ENCODE results near the gene P2RX6.
"Not testable (repeated sequence)": the region's sequence is repeated elsewhere in the genome, so short reads cannot be mapped to it uniquely, and the experiment has no call there.

P2RX6 gene

DNA sequence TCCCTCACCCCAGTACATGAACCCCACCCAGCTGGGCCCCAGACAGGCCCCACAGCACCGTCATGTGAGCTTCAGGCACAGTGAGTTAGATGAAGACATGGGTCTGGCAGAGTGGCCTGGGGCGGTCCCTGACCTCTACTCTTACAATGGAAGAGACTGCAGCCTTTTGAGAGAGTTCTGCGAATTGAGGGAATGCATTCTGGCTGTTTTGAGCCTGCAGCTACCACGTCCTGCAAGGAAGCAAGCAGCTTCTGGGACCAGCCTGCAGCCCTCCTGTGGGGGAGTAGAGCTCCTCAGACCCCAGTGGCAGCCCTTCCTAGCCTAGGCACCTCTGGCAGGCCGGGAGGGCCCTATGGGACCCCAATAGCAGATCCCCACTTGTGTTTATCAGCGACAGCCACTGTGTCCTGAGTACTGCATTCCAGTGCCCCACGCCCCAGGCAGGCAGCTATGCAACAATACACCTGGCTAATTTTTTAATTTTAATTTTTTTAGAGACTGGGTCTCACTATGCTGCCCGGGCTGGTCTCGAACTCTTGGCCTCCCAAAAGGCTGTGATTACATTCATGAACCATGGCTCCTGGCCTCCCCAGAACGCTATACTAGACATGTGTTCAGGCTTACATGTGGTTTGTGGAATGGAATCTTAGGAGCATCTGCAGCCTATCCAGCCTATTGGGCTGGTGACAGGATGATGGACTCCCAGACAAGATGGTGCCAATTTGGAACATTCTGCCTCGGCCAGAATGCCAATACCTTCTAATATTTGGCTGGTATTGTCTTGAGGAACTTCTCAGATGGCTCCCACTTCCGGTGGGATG, 18.1 kb downstream of the P2RX6 start:
- no peak for DNase-seq

DNA sequence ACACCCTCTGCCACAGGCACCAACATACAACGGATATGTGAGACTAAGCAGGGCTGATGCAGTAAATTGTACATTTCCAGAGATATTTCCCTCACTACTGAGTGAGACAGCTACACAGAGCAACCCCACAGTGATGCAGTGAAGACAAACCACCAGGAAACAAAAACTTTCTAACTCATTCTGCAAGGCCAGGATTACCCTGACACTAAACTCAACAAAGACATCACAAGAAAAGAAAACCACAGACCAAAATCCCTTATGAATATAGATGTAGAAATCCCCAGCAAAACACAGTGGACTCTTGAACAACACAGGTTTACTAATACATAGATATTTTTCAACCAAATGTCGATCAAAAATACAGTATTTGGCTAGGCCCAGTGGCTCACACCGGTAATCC, 18.9 kb downstream of the P2RX6 start:
- DNase-seq, result no peak

DNA sequence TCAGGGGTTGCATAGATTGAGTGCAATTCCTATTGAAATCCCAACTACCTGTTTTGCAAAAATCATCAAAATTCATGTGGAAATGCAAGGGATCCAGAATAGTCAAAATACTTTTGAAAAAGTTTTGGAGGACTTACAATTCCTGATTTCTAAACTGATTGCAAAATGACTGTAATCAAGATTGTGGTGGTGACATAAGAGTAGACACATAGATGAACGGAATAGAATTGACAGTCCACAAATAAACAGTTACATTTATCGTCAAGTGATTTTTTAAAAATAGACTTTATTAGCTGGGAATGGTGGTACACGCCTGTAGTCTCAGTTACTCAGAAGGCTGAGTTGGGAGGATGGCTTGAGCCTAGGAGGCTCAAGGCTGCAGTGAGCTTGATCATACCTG, 20.0 kb downstream of the P2RX6 start:
- DNase-seq, result no peak

DNA sequence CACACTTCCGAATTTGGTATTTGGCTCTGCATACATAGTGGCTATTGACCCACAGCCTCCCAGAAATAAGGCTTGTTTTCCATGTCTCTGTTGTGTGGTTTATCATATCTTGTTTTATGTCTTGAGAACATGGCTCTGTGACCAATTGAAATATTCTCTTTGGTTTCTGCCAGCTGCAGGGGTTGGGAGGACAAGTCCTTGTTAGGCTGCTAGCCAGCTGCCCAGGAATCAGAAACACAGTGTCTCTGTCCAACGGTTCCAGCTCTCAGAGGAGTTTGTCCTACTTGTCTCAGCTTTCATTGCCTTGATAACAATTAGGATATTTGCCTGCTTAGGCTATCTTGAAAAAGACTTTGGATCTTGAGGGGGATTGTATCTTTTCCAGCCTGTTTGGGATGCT, 23.4 kb downstream of the P2RX6 start:
- no peak for DNase-seq

DNA sequence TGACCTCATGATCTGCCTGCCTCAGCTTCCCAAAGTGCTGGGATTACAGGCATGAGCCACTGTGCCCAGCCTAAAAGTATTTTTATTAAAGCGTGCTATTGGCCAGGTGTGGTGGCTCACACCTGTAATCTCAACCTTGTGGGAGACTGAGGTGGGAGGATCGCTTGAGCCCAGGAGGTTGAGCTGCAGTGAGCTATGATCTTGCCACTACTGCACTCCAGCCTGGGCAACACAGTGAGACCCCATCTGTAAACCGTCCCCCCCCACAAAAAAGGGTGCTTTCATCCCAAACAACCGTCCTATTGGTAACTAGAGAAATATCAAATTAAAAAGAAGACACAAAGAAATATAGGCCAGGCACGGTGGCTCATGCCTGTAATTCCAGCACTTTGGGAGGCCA, 24.2 kb downstream of the P2RX6 start:
- not testable (repeated sequence) for DNase-seq

DNA sequence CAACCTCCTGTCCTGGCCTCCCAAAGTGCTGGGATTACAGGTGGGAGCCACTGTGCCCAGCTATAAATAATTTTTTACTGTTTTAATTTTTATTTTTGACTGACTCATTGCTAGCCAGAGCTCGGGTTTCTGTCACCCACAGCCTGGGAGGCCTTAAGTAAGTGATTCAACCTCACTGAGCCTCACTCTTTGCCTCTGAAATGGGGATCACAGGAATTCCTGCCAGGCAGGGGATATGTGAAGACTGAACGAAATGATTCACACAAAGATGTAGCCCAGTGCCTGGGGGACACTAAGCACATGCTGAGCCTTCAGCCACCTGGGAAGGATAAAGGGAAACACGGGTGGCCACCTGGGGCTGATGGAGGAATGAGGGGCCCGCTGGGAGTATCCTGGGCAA, 27.0 kb downstream of the P2RX6 start:
- no peak for DNase-seq

DNA sequence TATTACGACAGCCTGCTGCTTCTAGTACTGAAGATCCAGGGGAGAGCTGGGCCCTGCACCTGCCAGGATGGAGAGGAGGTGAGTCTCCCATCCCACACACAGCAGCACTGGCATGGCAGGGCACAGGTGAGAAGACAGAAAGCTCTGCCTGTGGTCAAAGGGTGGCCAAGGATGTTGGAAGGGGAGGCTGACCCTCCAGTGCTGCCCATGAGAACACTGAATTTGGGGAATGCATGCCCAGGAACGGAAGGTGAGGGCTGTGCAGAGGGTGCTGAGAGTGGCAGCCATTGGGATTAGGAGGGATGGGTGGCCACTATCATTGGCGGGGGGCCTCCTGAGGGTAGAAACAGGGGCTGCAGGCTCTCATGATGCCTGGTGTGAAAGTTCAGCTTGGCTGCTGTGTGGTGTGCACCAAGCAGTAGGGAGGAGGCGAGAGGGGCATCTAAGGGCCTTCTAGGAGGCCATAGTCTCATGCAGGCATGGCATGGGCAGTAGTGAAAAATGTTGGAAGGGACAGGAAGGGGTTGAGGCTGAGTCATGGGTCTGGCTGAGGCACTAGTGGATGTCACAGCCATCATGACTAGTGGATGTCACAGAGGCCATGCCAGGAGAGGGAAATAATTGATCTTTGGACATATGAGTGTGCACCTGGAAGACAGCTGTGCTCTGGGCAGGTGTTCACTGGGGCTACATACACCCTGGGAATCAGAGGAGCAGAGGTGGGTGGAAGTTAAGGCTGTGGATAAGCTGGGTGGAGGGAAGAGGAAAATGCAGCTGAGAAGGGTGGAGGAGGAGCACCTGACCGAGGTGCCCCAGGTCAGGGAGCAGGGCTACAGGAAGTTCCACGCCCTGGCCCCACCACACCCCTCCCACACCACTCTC, 28.3 kb downstream of the P2RX6 start:
- no peak for DNase-seq

DNA sequence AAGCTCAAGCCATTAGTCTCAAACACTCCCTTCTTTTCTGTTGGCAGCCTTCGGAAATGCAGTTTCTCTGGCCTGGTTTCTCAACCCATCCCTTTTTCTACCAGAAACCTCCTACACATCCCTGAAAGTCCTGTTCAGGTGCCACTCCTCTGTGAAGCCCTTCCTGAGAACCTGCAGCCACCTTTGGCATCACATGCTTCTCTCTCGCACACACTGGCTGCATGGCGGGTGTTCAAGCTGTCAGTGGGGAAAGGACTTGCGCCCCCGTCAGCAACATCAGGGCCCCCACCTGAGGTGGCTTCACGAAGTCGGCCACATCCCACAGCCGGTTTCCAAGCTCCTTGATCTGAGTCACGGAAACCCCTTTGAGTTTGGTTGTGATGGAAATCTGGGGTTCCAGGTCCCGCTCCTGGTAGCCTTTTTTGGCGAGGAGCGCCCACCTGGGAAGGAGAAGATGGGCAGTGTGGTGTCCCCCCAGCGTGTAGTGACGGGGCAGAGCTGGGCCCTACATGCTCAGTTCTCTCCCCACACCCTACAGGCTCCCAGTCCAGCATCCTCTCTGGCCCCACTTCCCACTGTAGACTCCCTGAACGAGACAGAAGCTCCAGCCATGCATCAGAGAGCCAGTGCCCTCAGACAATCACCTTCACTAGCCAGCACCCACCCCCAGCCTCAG, 29.0 kb downstream of the P2RX6 start:
- no peak for DNase-seq

DNA sequence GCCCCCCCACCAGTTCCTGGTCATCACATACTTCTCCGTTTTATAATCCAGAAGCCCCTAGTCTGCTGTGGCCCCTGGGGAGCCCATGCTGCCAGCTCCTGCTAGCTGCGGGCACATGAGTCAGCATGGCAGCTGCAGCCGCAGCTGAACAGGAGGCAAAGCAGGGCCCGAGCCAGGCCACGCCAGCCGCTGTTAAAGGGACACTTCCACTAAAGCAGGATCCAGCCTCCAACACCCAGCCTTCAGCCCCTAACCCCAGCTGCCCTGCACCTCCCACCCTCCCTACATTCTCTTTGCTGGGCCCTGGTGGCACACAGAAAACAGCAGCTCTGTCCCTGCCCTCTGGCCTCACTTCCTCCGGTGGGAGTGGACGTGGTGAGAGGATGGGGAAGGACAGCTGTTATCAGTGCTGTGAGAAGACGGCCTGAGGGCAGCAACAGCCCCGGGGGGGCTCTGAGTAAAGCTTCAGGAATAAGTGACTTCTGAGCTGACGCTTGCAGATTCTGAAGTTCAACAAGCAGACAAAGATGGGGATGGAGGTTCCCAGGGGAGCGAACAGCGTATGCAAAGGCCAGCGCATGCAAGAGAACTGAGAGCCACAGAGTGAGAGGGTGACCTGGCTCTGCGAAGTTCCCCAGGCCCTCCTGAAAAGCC, 30.1 kb downstream of the P2RX6 start:
- DNase-seq, result no peak

DNA sequence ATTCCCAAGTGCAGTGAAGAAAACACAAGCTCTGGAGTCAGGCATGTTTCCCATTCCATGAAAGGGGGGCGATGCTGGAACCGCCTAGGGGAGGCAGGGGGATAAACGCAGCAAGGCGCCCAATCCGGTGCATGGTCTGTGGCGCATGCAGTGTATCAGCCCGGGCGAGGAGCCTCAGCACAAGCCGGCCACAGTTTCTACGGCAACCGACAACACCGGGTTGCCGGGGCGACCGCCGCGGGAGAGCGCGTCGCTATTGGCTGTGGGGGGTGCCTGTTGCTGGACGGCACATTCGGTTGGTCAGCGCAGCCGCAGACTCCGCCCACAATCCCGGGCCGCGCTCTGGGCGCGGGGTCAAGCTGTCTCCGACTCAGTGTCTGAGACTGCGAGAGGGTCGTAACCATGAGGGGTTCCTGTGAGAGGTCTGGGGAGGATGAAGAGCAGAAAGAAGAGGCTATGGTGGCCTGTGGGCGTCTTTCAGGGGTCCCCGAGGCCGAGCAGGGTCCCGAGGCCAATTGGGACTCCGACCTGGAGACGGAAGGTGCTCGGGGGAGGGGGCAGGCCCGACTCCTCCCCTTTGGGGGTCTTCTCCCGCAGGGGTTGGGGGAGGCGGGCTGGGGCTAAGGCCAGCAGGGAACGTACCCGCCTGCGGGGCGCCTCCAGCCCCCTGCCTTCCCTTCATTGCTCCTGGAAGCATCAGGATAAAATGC, 30.8 kb downstream of the P2RX6 start, which contains the start of gene LRRC74B:
TSS of gene LRRC74B (plus strand) at position 362 of the 710 bp plus-strand sequence. CDS start at position 403, 41 bp downstream.
- peak in 4 of 5 donors; percentile 25 to 63 (median 37) for DNase-seq

DNA sequence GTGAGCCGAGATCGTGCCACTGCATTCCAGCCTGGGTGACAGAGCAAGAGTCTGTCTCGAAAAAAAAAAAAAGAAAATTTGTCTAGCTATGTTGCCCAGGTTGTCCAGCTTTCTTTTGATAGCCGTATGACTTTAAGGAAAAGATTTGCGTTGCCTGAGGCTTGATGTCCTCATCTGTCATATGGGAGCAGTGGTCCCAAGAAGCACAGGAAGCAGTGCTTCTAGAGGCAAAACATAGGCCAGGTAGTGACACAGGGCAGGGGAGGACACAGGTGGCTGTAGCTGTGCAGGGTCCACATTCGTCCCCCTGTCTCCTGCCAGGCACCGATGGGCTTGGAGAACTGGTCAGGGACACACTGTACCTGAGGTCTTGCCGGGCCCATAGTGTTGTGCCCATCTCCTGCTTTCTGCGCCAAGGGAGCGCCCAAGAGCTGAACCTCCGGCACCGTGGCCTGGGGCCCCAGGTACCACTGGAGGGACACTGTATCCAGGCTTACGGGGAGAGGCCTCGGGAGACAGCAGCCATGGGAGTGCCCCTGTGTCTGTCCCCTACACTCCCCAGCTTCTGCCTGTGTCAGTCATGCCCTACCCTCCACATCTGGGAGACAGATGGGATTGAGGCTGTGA, 32.2 kb downstream of the P2RX6 start:
- DNase-seq, result no peak

DNA sequence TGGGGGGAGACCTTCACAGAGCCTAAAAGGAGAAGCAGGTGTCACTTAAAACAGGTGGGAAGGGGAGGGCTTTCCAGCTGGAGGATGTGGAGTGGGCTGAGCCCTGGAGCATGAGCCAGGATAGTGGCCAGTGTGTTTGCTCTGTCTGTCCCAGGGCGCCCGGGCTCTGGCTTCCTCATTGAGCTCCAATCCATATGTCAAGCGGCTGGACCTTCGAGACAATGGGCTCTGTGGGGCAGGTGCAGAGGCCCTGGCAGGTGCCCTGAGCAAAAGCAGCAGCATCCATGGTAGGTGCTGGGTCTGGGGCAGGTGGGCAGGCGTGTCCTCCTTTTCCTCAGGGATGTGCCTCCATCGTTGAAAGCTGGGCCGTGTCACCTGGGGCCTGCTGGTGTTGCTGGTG, 32.8 kb downstream of the P2RX6 start:
- DNase-seq, result no peak

DNA sequence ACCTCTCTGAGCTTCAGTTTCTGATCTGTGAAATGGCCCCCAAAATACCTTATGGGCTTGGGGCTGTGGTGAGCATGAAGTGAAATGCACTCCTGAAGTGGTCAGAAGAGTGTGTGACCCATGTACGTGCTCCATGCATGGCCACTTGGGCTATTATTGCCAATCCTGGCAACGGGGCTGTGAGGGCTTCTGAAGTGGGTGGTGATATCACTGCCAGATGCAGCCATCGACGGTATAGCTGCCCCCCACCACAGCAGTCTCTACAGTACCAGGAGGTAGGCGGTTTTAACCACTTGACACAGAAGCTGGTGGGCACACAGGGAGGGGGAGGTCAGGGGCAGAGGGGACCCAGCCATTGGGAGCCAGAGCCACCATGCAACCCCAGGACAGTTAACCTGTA, 33.5 kb downstream of the P2RX6 start:
- DNase-seq, result not testable (repeated sequence)

DNA sequence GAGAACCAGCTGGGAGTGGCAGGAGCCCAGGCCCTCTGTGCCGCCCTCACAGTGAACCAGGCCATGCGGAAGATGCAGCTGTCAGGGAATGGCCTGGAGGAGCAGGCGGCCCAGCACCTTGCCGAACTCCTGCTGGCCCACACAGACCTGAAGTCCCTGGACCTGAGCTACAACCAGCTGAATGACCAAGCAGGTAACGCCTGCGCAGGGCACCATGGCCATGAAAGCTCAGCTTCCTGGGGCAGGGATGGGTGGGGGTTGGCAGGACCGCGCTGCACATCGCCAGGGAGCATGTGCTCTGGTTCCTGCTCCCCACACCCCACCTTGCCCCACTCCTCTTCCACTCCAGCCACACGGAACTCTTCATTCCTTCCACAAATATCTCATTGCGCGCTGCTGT, 34.0 kb downstream of the P2RX6 start:
- DNase-seq, result not testable (repeated sequence)

DNA sequence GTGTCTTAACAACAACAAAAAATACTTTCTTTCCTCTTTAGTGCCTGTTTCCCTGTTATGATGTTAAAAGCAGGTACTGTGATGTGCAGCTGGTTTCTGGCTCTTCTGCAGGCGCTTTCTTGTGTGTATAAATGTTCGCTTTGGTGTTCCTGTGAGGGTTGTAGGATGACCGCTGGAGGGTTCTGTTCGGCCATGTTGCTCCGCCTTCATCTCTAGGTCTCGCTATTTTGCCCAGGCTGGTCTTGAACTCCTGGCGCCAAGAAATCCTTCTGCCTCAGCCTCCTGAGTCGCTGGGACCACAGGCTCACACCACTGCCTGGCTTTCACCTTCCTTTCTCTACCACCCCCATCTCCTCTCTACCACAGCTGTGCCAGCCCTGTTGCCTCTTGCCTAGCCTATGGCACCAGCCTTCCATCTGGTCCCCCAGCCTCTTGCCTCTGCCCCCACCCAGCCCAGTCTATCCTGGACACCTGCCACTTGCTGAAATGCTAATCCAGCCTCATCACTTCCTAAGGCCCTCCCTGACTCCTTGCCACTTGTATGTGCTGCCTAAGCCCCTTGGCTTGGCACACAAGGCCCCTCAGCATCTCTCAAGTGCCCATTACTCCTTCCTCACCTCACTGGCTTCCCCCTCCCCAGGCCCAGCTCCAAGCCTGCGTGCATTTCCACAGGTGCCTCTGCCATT, 36.3 kb downstream of the P2RX6 start:
- DNase-seq, result no peak

DNA sequence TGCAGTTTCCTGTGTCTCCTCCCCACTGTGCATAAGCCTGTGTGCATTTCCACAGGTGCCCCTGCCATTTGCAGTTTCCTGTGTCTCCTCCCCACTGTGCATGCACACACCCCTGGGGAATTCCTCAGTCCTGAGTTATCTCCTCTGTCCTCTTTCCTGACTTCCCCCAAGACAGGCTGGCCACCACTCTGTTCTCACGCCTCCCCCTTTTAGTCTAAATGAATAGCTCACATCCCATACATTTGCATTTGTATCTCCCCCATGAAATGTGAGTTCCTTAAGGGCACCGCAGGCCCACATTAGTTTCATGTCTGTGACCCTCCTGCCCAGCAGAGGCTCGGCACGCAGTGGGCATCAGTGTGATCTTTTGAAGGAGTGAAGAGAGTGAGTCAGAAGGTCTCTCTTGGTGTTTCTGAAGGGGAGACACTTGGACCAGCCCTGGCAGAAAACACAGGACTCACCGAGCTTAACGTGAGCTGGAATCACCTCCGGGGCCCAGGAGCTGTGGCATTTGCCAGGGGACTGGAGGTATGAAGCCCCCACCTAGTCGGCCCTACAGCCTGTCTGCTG, 37.0 kb downstream of the P2RX6 start:
- no peak for DNase-seq

DNA sequence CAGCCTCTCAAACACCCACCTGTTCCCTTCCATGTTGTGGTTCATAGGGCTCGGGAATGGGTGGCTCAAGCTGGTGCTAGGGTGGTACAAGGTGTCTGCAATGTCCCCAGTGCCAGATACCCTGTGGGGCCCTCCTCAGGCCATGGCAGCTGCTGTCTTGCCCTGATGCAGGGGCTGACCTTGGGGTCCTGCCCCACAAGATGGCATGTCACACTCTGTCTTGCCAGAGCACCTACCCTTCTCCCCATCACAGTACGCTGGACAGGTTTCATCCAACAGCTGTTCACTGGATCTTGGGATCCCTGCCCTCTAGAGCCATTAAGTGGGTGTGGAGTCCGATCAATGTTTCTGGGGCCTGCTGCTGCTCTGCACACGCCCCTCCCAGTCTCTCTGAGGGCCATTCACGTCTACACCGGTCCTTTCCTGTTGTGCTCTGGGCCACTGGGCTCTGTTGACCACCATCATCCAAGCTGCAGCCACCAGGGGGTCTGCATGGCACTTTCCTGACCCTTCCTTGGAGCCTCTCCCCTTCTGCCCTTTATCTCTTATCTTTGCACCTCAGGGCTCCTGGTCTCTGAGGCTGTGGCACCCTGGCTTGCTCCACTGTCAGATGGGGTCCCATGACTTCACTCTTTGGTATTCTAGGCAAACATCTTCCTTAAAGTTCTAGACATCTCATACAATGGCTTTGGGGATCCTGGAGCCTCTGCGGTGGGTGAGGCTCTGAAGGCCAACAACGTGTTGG, 37.9 kb downstream of the P2RX6 start:
- DNase-seq, result no peak

DNA sequence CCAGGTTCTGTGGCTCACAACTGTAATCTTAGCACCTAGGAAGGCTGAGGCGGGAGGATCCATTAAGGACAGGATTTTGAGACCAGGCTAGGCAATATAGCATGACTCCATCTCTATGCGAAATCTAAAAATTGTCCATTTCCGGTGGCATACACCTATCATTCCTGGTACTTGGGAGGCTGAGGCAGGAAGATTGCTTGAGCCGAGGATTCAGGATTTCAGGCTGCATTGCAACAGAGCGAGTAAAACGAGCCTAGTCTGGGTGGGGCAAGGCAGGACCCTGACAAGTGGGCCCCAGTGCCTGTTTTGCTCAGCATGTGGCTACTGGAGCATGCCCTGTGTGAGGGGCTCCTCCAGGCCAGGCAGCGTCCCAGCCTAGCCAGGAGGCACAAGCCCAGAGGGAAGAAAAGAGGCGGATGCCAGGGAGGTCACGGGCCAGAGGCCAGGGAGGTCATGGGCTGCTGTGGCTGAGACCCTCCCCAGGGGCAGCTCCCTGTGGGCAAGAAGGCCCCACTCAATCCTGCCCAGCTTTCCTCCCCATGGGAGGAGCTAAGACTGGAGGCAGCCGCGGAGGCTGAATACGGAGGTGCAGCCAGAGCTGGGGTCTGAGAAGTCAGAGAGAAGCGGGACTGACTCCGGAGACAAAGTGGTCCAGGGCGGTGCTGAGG, 39.2 kb downstream of the P2RX6 start:
- no peak for DNase-seq
